ENCODE measurements around the gene FSIP2.

DNA sequence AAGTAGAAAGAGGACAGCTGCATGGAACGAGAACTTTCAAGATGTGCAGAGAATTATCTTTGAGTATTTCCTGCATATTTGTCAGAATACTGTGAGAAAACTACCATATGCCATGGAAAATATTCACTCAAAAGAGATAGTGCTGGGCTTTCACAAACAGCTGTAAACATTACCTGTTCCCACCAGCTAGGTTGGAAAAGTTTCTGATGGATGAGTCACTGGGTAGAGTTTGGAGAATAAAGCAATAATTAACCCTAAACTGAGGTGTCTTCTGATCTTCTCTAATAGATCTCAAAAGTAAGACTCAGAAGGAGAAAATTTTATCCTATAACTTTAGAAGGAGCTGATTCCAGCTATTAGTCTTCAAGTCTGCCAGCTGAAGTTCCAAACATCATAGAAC, 3.9 kb upstream of the FSIP2 start:
- TF ChIP-seq EZH2 (IDR thresholded peaks at IDR 0.05; ENCODE audit: borderline replicate concordance): no peak
- no peak for TF ChIP-seq CTCF (IDR thresholded peaks at IDR 0.05; ENCODE audit: poor library complexity)
- no peak for TF ChIP-seq EZH2phosphoT487 (IDR thresholded peaks at IDR 0.05; ENCODE audit: low read depth, severe bottlenecking, unreplicated experiment)
